ENCODE results near the gene LIME1. TPM values are rescaled to one million over a fixed set of nuclear protein-coding genes. Genes with fewer than 3 reads are reported as not detected.

The LIME1 gene
- total RNA-seq, 2 experiments from 2014 or later: 181 to 186 TPM

DNA sequence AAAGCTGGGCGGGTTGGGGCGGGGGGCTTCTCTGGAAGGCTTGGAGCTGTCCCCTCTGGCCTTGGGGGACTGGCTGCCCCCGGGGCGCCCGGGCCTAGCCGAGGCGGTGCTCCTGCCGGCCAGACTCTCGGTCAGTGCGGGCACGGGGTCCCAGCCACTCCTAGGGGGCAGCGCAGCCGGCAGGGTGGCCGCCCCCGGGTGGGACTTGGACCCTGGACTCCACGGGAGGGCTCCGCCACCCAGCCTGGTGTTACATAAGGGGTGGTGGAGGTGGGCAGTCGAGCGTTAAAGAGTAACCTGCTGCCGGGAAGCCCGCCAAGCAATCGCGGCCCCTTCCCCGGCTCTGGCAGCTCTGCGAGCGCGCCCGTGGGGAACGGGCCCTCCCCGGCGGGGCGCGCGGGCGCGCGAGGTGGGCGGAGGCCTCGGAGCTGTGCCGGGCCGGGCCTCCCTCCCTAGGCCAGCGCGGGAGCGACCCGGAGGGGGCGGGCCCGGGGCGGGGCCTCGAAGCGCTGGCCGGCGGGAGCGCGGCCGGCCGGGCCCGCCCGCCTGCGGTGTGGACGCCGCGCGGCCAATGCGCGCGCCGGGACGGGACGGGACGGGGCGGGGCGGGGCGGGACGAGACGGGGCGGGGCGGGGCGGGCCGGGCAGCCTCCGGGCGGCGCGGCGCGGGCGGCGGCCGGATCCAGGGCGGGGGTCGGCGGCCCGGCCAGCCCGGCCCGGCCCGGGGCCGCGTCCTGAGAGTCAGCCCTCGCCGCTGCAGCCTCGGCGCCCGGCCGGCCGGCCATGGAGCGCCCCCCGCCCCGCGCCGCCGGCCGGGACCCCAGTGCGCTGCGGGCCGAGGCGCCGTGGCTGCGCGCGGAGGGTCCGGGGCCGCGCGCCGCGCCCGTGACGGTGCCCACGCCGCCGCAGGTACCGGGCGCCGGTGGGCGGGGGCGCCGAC, 2.9 kb downstream of the LIME1 start, which contains the start of gene SLC2A4RG:
Gene SLC2A4RG, plus strand, starts transcription at position 647 of the 940 bp plus-strand sequence. Its CDS starts 137 bp downstream, at position 784.
- Mint-ChIP-seq H3K9me3 (no peaks in the 10 kb centered on the region), H3K4me3 (peak within 1 kb of the TSS; percentile 62), H3K4me1 (peaks cover 18% of the 10 kb centered on the region), H3K27me3 (no peaks in the 10 kb centered on the region), H3K27ac (peak within 1 kb of the TSS; percentile 16), H3K36me3 (ENCODE audit: low read depth) (peaks cover 24% of the 10 kb centered on the region)
- DNase-seq: peak; percentile 76
- CTCF ChIA-PET: interaction anchor here (1.2 to 1.6 kb wide), 3 partner anchors 12 to 202 kb away, joined by 4 to 7 read pairs (median 5); partner anchors contain the start of genes ARFRP1 and ZGPAT
- POLR2A ChIA-PET: interaction anchor here (0.7 to 7.3 kb wide), 9 partner anchors 11 to 218 kb away, joined by 3 to 120 read pairs (median 6); partner anchors contain the start of genes ARFRP1, PTK6, TNFRSF6B and TPD52L2

DNA sequence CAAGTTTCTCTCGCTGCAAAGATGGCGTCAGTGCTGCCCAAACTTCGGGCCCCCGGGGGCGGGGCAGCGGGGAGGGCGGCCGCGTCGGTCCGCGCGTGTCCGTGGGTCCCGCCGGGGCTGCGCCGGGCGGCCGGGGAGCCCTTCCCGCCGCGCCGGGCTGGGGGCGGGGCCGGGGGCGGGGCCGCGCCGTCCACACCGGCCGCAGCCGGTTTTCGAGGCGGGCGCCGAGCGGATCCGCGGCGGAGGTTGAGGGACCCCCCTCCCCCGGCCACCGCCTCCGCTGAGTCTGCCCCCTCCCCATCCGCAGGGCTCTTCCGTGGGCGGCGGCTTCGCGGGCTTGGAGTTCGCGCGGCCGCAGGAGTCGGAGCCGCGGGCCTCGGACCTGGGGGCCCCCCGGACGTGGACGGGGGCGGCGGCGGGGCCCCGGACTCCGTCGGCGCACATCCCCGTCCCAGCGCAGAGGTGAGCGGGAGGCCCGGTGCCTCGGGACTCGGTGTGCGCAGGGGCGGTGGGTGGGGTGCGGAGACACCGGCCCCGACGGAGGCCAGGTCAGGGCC, 3.7 kb downstream of the LIME1 start:
- Mint-ChIP-seq H3K27me3 (no peaks in the 10 kb centered on the region), H3K4me3 (peak overlapping the region; percentile 62), H3K27ac (peak overlapping the region; percentile 16), H3K36me3 (ENCODE audit: low read depth) (peaks cover 21% of the 10 kb centered on the region), H3K4me1 (peaks cover 18% of the 10 kb centered on the region), H3K9me3 (no peaks in the 10 kb centered on the region)
- ChIA-PET POLR2A (interaction anchor here (0.7 to 2.8 kb wide), 8 partner anchors 10 to 219 kb away, joined by 3 to 30 read pairs (median 4); partner anchors contain the start of genes ARFRP1, GMEB2, PPDPF and TPD52L2), CTCF (interaction anchor here (1.1 to 2.4 kb wide), 4 partner anchors 10 to 234 kb away, joined by 3 to 16 read pairs (median 4); partner anchors contain the start of genes ARFRP1, TPD52L2 and ZGPAT)
- peak; percentile 66 for DNase-seq

DNA sequence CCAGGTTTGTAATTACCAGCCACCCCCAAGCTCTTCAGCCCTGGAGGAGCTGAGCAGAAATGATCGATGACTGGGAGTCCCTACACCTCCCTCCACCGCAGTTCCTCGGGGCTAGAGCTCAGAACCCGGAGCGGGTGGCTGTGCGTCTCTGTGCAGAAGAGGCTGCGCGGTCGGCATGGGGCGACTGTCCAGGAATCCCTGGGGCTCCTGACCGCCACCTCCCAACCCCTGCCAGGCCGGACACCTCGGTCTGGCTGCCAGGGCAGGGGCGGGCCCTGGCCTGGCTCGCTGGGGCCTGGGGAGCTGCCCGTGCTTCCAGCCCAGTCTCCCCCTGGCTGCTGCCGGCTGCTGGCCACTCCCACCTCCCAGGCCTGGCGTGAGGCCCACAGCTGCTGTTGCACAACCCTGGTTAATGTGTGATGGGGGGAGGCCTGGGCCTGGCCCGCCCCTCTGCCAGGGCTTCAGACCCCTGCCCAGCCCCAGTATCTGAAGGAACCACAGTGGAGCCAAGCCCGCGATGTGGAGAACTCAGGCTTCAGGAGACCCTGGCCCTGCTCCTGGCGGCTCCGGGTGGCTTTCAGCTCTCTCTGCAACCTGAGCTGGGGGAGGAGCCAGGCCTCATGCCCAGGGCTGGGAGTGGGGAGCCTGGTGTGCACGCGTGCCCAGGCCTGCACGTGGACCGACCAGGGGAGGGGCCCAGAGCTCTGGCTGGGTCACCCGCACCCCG, 4.3 kb downstream of the LIME1 start:
- H3K4me3 Mint-ChIP-seq: peak overlapping the region; percentile 62
- peaks cover 17% of the 10 kb centered on the region for H3K36me3 Mint-ChIP-seq (ENCODE audit: low read depth)
- CTCF ChIA-PET: interaction anchor here (1.1 to 2.4 kb wide), 4 partner anchors 10 to 233 kb away, joined by 3 to 16 read pairs (median 4); partner anchors contain the start of genes ARFRP1, TPD52L2 and ZGPAT
- H3K9me3 Mint-ChIP-seq: no peaks in the 10 kb centered on the region
- H3K4me1 Mint-ChIP-seq: peaks cover 11% of the 10 kb centered on the region
- peak; percentile 48 for DNase-seq
- H3K27ac Mint-ChIP-seq: peak overlapping the region; percentile 16
- no peaks in the 10 kb centered on the region for H3K27me3 Mint-ChIP-seq
- POLR2A ChIA-PET: interaction anchor here (0.7 to 2.8 kb wide), 9 partner anchors 10 to 220 kb away, joined by 3 to 30 read pairs (median 4); partner anchors contain the start of genes ARFRP1, GMEB2, PPDPF and TPD52L2

DNA sequence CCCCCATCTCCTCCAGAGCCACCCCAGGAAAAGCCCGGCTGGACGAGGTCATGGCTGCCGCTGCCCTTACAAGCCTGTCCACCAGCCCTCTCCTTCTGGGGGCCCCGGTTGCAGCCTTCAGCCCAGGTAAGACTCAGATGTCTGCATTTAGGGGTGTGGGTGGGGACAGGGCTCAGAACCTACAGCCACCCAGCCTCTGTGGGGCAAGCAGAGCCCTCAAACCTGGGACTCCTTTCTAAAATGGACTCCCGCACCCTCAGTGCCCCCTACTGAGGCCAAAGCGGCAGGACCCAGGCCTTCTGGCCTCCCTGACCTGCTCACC, 4.9 kb downstream of the LIME1 start:
- CTCF ChIA-PET: interaction anchor here (1.2 to 2.4 kb wide), 3 partner anchors 33 to 232 kb away, joined by 3 to 16 read pairs (median 4); partner anchors contain the start of genes ARFRP1, TPD52L2 and ZGPAT
- Mint-ChIP-seq H3K27me3 (no peaks in the 10 kb centered on the region), H3K27ac (no peak overlapping the region), H3K4me1 (peaks cover 6% of the 10 kb centered on the region), H3K36me3 (ENCODE audit: low read depth) (peaks cover 12% of the 10 kb centered on the region), H3K4me3 (peak overlapping the region; percentile 50), H3K9me3 (no peaks in the 10 kb centered on the region)
- DNase-seq: no peak
- POLR2A ChIA-PET: interaction anchor here (0.5 to 2.8 kb wide), 8 partner anchors 9 to 220 kb away, joined by 3 to 30 read pairs (median 4); partner anchors contain the start of genes ARFRP1, GMEB2, PPDPF and ZGPAT

DNA sequence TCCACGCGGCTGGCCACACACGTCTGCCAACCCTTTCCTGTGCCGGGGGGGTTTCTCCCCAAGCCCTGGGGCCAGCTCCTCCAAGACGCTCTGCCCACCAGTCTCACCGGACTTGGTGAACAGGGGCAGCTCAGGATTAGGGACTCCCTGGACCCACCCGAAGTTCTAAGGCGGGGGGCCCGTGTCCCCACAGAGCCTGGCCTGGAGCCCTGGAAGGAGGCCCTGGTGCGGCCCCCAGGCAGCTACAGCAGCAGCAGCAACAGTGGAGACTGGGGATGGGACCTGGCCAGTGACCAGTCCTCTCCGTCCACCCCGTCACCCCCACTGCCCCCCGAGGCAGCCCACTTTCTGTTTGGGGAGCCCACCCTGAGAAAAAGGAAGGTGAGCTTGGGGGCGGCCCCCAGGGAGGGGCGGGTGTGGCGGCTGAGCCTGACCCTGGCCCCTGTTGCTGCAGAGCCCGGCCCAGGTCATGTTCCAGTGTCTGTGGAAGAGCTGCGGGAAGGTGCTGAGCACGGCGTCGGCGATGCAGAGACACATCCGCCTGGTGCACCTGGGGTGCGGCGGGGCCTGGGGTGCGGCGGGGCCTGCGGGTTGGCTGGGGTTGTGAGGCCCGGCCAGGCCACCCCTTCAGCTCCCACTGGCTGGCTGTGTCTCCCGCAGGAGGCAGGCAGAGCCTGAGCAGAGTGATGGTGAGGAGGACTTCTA, 5.4 kb downstream of the LIME1 start:
- H3K9me3 Mint-ChIP-seq: no peaks in the 10 kb centered on the region
- H3K36me3 Mint-ChIP-seq (ENCODE audit: low read depth): peaks cover 7% of the 10 kb centered on the region
- ChIA-PET POLR2A (interaction anchor here (0.5 to 2.8 kb wide), 7 partner anchors 9 to 221 kb away, joined by 3 to 30 read pairs (median 4); partner anchors contain the start of genes ARFRP1, GMEB2, PPDPF and ZGPAT), CTCF (interaction anchor here (2.4 kb wide), 1 partner anchor 34 kb away, joined by 16 read pairs; the partner anchor contains the start of genes ARFRP1 and ZGPAT)
- H3K4me3 Mint-ChIP-seq: peak overlapping the region; percentile 17
- H3K27ac Mint-ChIP-seq: no peak overlapping the region
- peaks cover 2% of the 10 kb centered on the region for H3K4me1 Mint-ChIP-seq
- DNase-seq: no peak
- no peaks in the 10 kb centered on the region for H3K27me3 Mint-ChIP-seq

DNA sequence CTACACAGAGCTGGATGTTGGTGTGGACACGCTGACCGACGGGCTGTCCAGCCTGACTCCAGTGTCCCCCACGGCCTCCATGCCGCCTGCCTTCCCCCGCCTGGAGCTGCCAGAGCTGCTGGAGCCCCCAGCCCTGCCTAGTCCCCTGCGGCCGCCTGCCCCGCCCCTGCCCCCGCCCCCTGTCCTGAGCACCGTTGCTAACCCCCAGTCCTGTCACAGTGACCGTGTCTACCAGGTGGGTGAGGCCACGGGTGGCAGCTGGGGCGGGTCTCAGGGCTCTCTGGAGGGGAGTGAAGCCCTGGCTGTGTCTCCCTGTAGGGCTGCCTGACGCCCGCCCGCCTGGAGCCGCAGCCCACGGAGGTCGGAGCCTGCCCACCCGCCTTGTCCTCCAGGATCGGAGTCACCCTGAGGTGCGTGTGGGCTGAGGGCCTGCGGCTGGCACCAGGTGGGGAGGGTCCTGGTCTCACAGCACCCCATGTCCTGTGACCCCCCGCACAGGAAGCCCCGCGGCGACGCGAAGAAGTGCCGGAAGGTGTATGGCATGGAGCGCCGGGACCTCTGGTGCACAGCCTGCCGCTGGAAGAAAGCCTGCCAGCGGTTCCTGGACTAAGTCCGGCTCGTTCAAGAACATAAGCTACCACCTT, 6.0 kb downstream of the LIME1 start:
- no peak for DNase-seq
- Mint-ChIP-seq H3K9me3 (no peaks in the 10 kb centered on the region), H3K27ac (no peak overlapping the region), H3K4me3 (no peak overlapping the region), H3K4me1 (no peaks in the 10 kb centered on the region), H3K36me3 (ENCODE audit: low read depth) (peaks cover 7% of the 10 kb centered on the region), H3K27me3 (no peaks in the 10 kb centered on the region)
- POLR2A ChIA-PET: interaction anchor here (1.0 to 2.8 kb wide), 4 partner anchors 8 to 87 kb away, joined by 3 to 30 read pairs (median 12); partner anchors contain the start of genes ARFRP1 and ZGPAT
- CTCF ChIA-PET: interaction anchor here (2.4 kb wide), 1 partner anchor 35 kb away, joined by 16 read pairs; the partner anchor contains the start of genes ARFRP1 and ZGPAT

DNA sequence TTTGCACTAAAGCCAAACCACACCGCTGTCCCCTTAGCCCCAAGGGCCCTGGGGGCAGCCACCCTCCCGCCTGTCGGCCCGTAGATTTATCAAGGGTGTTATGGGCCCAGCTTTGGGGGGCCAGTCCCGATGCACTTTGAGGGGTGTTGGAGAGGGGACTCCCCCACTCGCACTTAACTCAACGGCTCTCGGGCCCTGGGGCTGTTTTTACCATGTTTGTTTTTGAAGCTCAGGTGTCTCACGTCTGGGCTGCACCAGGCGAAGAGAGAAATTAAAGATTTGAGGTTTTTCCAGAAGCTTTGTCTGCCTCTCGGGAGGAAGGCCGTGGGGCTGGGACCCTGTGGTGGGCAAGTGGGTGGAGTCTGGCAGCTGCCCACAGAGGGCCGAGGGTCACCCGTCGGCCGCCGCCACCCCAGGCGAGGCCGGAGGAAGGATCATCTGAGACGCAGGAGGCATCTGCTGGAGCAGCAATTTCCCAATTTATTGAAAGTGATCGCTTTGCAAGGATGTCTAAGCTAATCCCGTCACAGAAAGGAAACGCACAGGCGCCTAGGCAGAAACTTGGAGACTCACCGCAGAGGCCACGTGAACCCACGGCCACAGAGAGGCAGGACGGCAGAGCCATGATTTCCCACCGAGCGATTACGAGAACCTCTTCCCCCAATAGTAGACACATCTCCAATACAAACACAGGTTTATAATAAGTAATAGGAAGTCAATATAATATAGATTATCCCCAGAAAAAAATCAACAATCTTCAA, 6.9 kb downstream of the LIME1 start:
- Mint-ChIP-seq H3K36me3 (ENCODE audit: low read depth) (peaks cover 7% of the 10 kb centered on the region), H3K27ac (no peak overlapping the region), H3K9me3 (no peaks in the 10 kb centered on the region), H3K4me1 (no peaks in the 10 kb centered on the region), H3K4me3 (no peak overlapping the region), H3K27me3 (no peaks in the 10 kb centered on the region)
- ChIA-PET CTCF (no interaction called here), POLR2A (interaction anchor here (1.0 kb wide), 1 partner anchor 8 kb away, joined by 4 read pairs; no protein-coding TSS in a partner anchor)
- DNase-seq: no peak

DNA sequence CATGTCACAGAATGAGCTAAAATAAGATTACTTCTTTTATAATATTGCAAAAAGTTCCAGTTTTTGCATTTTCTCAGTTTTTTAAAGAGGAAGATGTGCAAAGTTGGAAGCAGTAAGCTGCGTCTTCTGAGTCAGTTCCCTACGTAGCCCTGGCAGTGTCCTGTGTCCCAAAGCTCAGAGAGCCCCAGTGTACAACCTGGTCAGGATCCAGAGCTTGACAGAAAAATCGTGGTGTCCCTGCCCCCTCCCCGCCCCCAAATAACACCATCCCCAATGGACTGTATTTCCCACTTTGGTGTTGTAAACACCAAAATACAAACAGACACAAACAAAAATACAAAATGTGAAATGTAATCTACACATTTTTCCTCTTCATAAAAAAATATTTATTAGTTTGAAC, 7.7 kb downstream of the LIME1 start:
- H3K4me1 Mint-ChIP-seq: no peaks in the 10 kb centered on the region

DNA sequence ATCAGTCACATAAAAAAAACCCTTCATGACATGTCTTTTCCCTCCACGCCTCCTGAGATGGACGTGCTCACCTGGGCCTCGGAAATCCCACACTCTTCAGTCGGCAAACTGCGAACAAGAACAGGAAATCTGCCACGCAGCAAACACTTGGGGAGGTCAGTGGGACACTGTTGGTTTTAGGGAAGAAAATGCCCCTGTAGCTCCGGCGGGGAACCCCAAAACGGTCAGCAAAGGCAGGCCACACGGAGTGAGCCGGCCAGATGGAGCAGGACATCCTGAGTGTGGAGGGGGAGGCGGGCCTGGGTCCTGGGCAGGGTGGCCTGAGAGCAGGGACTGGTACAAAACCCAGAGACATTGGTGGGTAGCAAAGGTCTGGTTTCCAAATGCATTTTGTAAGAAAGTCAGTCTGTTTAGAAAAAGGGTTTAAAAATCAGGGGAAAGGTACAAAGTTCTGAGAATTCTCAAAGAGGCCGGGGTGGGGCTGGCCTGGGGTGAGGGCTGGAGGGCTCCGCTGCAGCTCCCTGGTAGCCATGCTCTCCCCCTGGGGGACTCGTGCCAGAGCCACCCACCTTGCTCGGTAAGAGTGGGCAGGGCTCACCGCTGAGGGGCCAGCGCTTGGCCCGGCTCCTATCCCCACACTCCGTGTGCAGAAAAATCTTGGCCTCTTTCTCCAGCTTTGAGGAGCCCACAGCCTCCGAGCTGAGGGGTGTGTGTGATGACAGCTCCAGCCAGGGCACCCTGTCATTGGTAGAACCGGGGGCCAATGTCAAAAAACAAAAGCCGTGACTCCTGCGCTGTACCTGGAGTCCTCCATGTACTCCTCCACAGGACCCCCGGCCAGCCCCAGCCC, 8.3 kb downstream of the LIME1 start:
- Mint-ChIP-seq H3K27me3 (no peaks in the 10 kb centered on the region), H3K36me3 (ENCODE audit: low read depth) (peaks cover 7% of the 10 kb centered on the region), H3K9me3 (no peaks in the 10 kb centered on the region), H3K4me3 (no peak overlapping the region), H3K4me1 (peaks cover 3% of the 10 kb centered on the region), H3K27ac (no peak overlapping the region)
- ChIA-PET POLR2A (interaction anchor here (1.0 kb wide), 2 partner anchors 8 to 36 kb away, joined by 3 to 5 read pairs; partner anchors contain the start of genes ARFRP1, LIME1 and ZGPAT), CTCF (interaction anchor here (1.4 kb wide), 1 partner anchor 37 kb away, joined by 3 read pairs; the partner anchor contains the start of genes ARFRP1 and ZGPAT)
- DNase-seq: no peak

More for the DNA sequence above, 7.7 kb downstream of the LIME1 start:
- H3K9me3 Mint-ChIP-seq: no peaks in the 10 kb centered on the region
- H3K27ac Mint-ChIP-seq: no peak overlapping the region
- H3K27me3 Mint-ChIP-seq: no peaks in the 10 kb centered on the region
- POLR2A ChIA-PET: interaction anchor here (1.0 kb wide), 1 partner anchor 36 kb away, joined by 3 read pairs; the partner anchor contains the start of genes ARFRP1 and ZGPAT
- CTCF ChIA-PET: interaction anchor here (1.4 kb wide), 1 partner anchor 36 kb away, joined by 3 read pairs; the partner anchor contains the start of genes ARFRP1 and ZGPAT
- no peak overlapping the region for H3K4me3 Mint-ChIP-seq
- no peak for DNase-seq
- peaks cover 7% of the 10 kb centered on the region for H3K36me3 Mint-ChIP-seq (ENCODE audit: low read depth)

DNA sequence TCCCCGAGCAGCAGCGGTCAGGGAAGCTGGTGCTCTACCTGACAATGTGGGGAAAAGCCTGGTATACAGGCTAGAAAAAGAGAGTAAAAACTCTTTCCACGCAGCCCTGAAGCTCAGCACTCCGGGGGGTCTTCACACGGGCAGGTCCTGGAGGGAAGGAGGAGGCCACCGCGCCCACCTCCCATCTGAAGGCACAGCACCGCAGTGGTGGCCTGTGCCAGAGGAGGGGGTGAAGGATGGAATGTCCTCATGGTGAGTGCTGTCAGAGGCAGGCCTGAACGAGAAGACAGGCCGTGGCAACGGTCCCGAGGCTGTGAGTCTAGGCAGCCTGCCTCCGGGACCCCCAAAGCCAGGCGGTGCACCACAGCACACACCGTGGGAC, 9.0 kb downstream of the LIME1 start:
- CTCF ChIA-PET: interaction anchor here (1.4 kb wide), 1 partner anchor 38 kb away, joined by 3 read pairs; the partner anchor contains the start of genes ARFRP1 and ZGPAT
- Mint-ChIP-seq H3K4me3 (no peak overlapping the region), H3K36me3 (ENCODE audit: low read depth) (peaks cover 7% of the 10 kb centered on the region), H3K27me3 (no peaks in the 10 kb centered on the region), H3K9me3 (no peaks in the 10 kb centered on the region), H3K27ac (no peak overlapping the region), H3K4me1 (peaks cover 4% of the 10 kb centered on the region)
- no peak for DNase-seq
- POLR2A ChIA-PET: interaction anchor here (1.0 kb wide), 1 partner anchor 9 kb away, joined by 5 read pairs; the partner anchor contains the start of gene LIME1
